GM23338 (cell line): ENCODE data around the gene SMC4.

Experiments used
- CREB1 ChIP-seq: fragments of 250-450 bp; sonication (Bioruptor Pico); IDR thresholded peaks from 2 replicates; pipeline ENCODE4 v1.5.0; 2020; ENCODE audit warnings: low read depth, mild to moderate bottlenecking, moderate library complexity
- CTCF ChIP-seq, 2 experiments: fragments of 200-600 bp in 1 of 2; sonication (generic) in 1 of 2; conservative IDR thresholded peaks; 2 replicates each; pipeline versions ENCODE4 v1.5.1 to v1.6.1; 2016 to 2017; ENCODE audit warnings: antibody characterized with exemption in 2 of 2, low read depth in 2 of 2, mild to moderate bottlenecking in 2 of 2, moderate library complexity in 1 of 2
- POLR2AphosphoS5 ChIP-seq: IDR thresholded peaks from 2 replicates; pipeline ENCODE4 v1.6.1; 2016; ENCODE audit warnings: antibody characterized with exemption, low read depth
- REST ChIP-seq: IDR thresholded peaks from one replicate; pipeline ENCODE4 v1.6.1; 2018; ENCODE audit warnings: antibody characterized with exemption; ENCODE audit not compliant: unreplicated experiment

DNA sequence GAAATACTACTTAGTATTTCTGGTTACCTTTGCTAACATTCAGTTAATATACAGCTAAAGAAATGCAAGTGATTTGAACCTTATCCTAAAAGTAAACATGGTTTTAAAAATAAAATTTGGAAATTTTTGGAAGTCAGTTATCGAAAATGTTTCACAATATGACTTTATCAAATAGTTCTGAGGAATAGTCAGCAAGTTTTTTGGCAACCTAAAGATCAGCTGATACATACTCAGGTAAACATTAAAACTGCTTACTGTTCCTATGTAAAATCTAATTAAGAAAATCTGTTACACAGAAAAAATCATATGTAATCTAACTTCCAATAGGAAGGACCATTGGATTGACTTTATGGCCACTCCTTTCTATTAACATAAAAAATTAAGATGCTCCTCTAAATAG lies 24.5 kb upstream of the SMC4 start:
- TF ChIP-seq POLR2AphosphoS5 (no peak), CTCF (conservative IDR thresholded peaks at IDR 0.05; ENCODE audit: low read depth in 2 of 2) (no peak), CREB1 (CRISPR knock-in tag) (no peak), REST (no peak)
